Superior temporal gyrus (tissue), 1 donor: ENCODE data around the gene FLRT1.
"Not testable (repeated sequence)": the region's sequence is repeated elsewhere in the genome, so short reads cannot be mapped to it uniquely, and the experiment has no call there.

Source experiments
- DNase-seq: peaks from one replicate; pipeline ENCODE4 v3.0.0-alpha.2; 2016; ENCODE audit errors: extremely low spot score

The FLRT1 gene

DNA sequence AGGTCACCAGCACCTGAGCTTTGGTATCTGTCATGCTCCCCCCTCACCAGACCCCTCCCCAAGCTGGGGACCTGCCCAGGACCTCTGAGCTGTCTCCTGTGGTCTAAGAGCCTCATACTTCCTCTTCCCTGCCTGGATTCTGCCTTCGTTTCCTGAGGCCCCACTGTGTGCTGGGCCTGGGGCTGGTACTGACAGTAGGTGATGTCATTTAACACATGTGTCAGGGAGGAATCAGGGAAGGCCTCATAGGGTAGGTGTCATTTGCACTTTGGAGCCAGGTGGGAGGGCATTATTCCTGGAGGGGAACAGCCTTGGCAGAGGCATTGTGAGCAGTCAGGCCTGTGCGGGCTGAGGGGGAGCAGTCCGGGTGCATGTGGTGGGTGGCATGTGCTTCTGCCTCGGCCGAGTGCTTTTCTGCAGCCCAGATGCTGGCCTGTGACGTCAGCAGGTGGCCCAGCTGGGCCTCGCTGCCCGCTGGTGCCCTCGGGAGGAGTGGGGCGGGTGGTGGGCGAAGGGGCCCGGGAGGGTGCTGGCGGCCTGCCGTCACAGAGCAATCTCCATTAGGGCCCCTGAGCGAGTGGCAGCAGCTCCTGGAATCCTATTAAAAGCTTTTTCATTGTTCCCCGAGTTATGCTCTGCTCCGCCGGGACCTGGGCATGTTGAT, 9.1 kb downstream of the FLRT1 start:
- DNase-seq: peak; percentile 73

DNA sequence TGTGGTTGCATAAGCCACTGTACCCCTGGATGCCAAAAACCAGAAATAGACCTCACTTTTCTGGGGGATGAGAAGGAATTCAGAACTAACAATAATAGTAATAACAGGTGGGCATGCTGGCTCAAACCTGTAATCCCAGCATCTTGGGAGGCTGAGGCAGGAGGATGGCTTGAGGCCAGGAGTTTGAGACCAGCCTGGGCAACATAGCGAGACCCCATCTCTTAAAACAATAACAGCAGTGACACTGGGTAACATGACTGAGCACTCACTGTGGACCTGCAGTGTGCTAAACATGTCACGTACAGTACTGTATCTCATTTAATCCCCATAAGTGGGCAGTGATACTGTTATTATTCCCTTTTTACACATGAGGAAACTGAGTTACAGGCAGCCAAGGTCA, 10.0 kb downstream of the FLRT1 start:
- no peak for DNase-seq

DNA sequence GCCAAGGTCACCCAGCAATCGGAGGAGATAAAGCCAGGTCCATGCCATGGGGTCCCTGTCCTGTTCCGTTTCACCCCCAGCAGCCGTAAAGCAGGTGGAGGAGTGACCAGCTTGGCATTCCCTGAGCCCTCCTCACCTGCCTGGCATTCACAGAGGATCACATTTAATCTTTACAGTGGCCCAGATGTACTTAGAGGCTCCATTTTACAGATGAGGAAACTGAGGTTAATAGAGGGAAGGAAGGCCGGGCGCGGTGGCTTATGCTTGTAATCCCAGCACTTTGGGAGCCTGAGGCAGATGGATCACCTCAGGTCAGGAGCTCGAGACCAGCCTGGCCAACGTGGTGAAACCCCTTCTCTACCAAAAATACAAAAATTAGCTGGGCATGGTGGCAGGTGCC, 11.6 kb downstream of the FLRT1 start:
- DNase-seq: not testable (repeated sequence)

DNA sequence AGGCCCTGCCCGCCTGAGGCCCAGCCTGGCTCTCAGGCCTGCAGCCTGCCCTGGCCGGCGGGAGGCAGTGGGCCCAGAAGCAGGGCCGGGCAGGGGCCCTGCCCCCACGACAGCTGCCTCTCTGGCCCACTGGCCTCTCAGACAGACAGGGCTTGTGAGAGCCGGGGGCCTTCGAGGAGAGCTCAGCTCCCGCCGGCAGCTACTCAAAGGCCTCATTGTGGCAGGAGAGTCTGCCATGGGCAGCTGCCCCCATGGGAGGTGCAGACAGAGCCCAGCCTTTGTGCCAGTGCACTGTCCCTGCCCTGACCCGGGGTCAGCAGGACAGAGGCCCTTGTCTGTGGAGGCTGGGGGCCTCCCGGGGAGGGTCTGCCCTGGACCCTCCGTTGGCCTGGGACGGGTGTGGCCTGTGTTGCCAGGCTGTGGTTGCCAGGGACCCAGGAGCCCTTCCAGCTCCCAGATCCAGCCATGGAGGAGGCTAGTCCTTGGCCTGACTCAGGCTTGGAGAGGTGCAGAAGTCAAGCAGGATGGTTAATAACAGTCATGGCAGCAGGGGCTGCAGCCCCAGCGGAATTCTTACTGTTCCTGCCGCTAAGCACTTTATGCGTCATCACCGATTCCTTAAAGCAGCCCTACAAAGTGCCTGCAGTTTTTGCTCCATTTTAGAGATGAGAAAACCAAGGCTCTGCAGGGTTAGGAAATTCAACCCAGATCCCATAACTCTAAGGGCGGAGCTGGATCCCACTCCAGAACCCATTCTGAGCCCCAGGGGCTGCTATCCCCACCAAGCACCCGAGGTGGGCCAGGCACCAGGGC, 12.5 kb downstream of the FLRT1 start:
- DNase-seq: peak; percentile 96

DNA sequence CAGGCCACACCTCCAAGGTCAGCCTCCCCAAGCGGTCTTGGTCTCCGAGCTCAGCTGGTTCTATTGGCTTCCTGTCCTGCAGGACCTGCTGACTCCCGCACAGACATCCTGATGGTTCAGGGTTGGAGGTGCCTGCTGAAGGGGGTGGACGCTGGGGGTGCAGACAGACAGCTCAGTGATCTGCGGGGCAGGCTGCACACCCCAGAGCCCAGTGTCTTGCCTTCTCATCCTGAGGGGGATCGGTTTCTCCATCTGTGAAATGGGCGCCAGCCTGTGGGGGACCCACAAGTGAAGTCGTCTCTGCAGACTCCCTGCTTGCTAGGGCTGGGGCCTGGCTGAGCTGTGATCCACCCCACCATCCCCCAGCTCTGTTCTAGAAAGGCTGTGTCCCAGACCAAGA, 13.8 kb downstream of the FLRT1 start:
- no peak for DNase-seq

DNA sequence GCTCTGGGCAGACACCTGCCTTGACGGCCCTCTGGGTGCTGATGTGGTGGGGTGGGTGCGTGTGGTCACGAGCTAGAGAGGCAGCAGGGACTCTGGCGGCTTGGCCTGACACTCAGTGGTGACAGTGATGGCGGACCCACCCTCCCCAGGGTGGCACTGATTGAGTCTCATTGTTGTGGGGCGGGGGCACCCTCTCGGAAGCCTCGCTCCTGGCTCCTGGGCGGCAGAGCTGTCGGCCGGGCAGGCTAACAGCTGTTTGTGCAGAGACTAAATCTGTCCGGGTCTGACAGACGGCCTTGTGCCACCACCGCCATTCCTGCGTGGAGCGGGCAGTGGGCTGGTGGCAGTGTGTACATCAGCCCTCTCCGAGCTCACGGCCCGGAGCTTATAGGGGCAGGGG, 15.6 kb downstream of the FLRT1 start:
- no peak for DNase-seq

DNA sequence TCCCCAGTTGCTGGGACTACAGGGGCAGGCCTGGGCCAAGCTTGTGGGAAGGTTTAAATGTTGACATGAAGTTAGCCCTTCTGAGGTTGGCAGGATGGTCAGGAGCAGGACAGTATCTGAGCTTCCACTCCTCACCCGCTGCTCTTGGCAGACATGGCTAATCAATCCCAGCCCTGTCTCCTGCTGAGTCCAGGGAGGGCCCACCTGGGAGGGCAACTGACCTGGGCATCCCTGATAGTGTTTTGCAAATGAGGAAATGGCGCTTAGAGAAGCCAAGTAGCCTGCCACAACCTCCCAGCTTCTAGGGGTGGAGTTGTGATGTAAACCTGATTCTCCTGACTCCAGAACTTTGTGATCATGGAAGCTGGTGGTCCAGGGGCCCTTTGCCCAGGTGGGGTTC, 16.7 kb downstream of the FLRT1 start:
- DNase-seq: no peak

DNA sequence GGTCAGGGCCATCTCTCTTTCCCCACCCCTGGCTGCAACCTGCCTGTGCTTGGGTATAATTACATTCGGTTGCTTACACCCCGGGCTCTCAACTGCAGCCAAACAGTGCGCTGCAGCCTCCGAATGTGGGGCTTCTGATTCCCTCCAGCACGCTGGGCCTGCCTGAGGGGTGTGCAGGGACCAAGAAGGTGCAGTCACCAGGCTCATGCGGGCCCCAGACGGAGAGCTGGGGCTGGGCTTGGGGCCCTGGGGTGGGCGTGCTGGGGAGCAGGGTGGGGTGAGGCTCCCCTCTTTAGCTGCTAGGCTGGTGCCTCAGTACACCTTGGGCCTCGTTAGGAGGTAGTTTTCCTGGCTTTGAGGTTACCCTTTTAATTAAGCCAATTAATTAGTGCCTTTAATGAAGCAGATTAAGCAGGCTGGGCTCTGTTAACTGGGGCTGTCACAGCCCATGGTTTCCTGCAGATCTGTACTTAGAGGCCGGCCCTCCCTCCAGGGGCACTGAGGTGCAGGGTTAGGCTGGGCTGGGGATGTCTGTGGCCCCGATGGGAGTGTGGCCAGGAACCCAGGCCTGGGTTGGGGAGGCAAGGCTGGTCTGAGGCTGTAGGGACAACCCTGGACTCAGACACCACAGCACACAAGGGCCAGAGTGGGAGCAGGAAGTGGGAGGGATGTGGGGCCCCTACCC, 17.3 kb downstream of the FLRT1 start:
- DNase-seq: no peak

DNA sequence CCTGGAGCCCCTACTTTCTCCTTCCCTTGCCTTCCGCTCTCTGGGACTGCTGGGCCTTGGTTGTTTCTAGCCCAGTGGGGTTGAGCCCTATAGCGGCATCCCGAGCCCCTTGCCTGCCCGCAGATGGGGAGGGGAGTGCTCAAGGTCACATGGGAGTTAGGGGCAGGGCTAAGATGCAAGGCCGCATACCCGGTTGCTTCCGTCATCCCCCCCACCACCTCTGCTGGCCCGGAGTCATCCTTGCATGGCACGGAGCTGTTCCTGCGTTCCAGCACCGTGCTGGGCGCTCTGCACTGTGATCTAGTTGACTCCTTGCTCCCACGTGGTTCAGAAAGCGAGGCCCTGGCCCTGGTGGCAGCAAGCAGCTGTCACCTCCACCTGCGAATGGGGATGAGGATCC, 18.0 kb downstream of the FLRT1 start:
- no peak for DNase-seq

DNA sequence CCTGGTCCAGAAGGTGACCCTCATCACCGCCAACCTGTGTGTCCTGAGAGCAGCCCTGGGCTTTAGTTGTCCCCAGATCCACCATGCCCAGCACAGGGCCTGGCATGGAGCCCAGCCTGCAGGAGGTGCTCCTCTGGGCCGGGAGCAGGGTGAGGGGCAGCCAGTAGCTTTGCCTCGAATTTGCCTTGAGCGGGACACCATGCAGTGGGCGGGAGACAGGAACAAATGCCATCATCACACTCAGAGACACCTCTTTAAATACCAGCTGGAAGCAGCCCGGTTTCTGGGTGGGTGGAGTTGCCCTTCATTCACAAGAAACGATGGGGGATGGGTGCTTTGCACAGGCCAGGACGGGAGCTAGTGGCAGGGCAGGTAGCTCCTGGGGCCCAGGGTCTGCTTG, 19.3 kb downstream of the FLRT1 start:
- DNase-seq: peak; percentile 61

DNA sequence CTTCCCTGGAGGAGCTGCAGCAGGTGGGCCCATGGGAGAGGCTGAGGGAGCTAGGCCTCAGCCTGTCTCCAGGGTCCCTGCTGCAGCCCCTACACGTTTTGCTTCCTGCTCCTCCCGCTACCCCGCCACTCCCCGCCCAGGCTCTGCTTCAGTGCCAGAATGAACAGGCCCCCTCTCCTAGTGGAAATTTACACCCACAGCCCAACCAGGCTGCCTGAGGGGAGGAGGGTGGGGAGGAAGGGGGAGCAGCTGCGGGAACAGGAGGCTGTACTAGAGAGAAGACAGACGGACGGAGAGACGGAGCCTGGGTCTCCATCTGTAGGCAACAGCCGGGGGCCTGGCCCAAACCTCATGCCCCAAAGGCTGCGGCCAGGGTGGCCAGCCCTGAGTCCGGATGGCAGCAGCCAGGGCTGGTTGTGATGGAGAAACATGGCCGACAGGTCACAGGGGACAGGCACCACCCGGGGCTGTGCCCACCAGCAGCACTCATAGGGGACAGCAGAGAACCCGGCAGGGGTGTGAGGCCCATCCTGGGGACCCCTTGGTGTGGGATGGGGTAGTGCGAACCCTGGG, 20.6 kb downstream of the FLRT1 start:
- no peak for DNase-seq

DNA sequence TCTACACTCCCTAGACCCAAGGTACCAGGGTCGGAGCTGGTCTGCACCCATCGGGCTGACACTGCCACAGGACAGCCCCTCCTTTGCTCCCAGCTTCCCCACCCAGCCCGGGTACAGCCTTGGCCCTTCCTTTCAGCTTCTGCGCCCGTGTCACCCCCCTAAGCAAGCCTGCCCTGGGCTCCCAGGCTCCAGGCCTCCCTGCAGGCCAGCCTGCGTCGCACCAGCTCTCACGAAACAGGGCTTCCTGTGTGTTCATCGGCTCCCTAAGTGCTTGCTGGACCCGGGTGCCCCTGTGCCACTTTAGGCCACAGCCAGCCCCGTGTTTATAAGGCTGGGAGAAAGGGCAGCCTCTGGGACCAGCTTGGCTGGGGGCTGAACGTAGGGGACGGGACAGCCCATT, 21.1 kb downstream of the FLRT1 start:
- no peak for DNase-seq

DNA sequence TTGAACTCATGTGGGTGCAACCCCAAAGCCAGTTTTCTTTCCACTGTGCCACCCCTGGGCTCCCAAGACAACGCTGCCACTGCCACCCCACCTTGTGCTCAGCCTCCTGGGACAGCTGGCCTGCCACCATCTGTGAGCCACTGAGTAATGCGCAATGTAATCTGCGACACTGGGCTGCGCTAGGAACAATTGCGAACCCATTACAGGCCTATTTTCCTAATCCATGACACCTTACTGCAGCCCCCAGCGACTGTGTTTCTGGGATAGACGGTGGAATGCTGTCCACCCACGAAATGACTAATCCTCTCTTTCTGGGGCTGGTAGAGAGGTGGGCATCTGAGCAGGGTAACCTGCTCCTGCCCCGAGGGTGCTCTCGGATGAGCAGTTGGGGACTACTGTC, 22.2 kb downstream of the FLRT1 start:
- DNase-seq: no peak

DNA sequence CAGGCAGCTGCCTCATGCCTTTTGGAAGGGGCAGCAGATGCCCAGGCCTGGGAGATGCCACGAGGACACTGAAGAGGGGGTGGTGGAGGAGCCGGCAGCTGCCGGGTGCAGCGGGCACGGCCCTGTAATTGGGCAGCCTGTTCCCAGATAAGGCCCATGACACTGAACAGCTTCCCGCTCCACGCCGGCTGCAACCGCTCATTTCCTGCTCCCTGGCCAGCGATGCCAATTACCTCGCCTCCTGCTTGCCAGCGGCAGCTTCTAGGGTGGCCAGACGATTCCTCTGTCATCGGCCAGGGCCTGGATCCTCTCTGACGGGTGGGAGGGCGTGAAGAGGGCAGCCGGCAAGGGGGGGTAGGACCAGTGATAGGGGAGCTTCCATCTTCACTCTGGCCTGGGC, 22.8 kb downstream of the FLRT1 start:
- DNase-seq: no peak

DNA sequence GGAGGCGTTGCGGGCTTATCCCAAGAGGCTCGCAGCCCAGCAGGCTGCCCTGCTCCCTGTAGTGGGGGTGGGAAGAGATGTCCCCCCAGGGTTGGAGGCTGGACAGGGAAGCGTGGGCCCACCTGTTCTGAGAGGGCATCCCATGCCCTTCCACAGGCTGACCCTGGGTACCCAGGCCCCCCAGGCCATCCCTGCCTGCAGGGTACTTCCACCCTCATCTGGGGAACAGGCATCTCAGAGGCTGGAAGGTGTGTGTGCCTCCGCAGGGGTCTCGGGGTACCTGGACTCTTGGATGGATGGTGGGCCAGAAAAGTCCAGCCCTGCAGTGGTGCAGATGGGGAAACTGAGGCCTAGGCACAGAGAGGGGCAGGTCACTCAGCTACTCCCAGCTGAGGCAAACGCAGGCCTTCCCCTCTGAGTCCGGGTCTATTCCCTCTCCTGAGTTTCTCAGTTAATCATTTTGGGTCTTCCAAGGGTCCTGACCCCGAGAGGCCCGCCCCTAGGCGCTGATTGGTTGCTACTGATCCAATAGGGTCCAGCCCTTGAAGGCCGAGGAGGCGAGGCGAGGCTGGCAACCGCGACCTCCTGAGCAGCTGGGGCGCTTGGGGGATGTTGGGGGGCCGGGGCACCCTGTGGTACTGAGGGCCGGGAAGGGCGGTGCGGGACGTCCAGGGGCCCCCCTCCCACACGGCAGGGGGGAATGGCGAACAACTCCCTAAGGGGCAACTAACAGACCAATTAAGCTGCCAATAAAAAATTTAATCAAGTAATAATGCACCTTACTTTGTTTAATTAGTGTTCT, 23.8 kb downstream of the FLRT1 start:
- no peak for DNase-seq

DNA sequence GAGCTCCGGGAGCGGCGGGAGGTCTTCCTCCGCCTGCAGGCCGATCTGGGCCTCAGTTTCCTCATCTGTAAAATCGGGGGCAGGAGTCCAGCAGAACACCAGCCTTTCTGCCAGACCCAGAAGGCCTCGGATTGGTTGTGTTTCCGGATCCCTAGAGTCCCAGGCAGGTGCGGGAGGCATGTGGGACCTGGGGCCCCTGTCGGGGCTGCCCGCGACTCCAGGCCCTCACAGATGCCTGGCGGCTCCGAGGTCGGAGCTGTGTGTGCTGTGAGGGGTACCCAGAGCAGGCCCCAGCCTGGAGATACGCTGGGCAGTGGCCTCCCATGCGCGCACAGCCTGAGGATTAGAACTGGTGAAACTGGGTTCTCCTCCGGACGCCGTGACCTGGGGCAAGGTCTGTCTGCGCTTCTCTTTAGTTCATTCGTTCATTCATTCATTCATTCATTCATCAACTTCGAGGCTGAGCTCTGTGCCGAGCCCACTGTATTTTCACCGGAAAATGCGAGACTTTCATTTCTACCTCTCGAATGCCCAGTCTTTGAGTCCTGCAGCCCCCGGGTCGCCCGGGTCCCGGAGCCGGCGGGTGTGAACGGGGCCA, 24.6 kb downstream of the FLRT1 start:
- DNase-seq: no peak

DNA sequence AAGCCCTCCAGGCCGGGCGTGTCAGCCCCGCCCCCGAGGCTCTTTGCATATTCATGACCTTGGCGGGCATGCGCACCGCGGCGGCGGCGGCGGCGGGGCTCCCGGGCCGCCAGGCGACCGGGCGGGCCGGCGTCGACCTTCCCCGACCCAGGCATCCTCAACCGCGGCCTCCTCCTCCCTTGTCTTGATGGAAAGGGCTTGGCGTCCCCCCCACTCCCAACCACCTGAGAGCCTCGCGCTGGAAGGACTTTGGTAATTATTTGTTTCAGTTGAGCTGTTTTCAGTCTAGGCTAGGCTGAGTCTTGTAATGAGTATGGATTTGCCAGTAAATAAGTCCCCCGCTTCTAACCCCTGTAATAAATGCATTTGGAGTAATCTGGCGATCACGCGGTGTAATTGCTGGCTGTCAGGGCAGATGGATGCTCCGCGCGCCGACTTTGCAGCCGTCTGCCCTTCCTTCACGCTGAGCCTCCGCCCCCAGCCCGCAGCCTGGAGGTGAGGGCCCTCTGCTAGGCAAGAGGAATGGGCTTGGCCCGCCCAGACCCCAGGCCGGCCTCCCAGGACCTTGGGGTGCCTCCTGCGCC, 25.2 kb downstream of the FLRT1 start:
- peak; percentile 64 for DNase-seq

DNA sequence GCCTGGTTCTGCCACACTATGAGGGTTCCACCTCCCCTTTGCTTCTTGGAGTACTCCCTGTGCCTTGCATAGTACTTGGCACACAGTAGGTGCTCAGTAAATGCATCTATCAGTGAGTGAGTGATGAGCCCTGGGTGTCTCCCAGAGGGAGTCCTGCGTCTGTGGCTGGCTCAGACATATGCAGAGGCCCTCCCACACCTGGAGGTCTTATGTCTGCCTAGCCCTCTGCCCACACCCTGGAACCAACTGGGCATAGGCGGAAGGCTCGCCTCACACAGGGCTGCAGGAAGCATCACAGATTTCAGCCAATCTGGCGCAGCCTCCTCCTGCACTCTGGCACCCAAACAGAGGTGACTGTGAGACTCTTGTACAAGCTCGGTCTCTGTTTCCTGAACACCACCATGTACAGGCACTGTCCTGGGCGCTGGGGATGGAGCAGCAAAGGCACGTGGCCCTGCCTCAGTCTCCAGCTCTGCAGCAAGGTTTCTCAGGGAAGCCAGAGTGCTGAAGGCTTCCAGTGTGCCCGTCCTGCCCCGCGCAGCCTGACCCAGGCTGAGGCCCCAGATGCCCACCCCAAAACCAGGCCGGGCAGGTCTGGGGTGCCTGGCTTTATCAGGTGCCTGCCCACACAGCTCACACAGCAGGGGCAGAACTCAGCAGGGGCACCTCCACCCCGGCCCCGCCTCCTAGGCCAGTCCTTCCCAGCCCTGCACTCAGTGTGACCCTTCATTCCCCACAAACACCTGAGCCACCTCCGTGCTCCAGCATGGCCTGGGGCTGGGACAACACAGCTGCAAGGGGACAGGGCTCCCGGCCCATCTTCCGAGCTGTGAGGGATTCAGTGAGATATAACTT, 26.7 kb downstream of the FLRT1 start:
- DNase-seq: no peak

DNA sequence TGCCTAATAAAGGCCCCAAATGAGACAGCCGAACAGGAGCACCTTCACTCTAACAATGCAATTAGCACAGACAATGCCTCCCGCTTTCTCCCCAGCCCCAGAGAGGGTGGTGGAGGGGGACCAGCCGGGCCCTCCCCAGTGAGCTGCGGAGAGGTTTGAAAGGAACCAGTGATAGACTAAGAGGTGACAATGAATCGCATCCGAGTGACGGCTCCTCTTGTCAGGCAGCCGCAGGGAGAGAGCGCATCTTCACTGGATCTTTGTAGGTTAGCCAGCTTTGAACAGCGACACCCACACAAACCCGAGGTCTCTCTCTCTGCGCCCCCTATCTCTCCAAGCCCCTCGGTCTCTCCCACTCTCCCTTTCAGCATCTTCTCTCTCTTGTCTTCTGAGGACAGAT, 28.0 kb downstream of the FLRT1 start:
- no peak for DNase-seq
